OCI-LY7 (cell line): ENCODE results near the gene GJB5. TPM values are rescaled to one million over a fixed set of nuclear protein-coding genes. Genes with fewer than 3 reads are reported as not detected.

Source experiments
- BruUV-seq: library from RNA; stranded (reverse); fragments of 400-500 nt; replicated peaks from 2 replicates; lab custom pipeline; 2021; lab: Mats Ljungman, UMichigan
- CTCF ChIA-PET: fragments of 300-600 bp; sonication (Branson Sonifier 250); formaldehyde crosslinking; loops from one replicate; lab custom pipeline; 2022; ENCODE audit warnings: antibody characterized with exemption; ENCODE audit not compliant: unreplicated experiment; lab: Charles Lee
- POLR2A ChIA-PET: fragments of 300-600 bp; sonication (Branson Sonifier 250); formaldehyde crosslinking; loops from one replicate; lab custom pipeline; 2022; ENCODE audit warnings: antibody characterized with exemption; lab: Charles Lee
- DNase-seq: peaks from one replicate; pipeline ENCODE4 v3.0.0-alpha.2; 2015; ENCODE audit warnings: low spot score
- H2AFZ ChIP-seq: fragments of 200-600 bp; sonication (generic), shearing (Covaris generic); 2 replicates; pipeline ENCODE4 v1.6.1; 2014; ENCODE audit warnings: mild to moderate bottlenecking, antibody characterized with exemption, low read length, moderate library complexity
- H3K27ac ChIP-seq: fragments of 200-600 bp; sonication (generic); 2 replicates; pipeline ENCODE4 v1.5.1; 2014; ENCODE audit warnings: mixed run types, low read depth, mild to moderate bottlenecking, moderate library complexity, low read length, inconsistent platforms; ENCODE audit not compliant: poor library complexity, severe bottlenecking
- H3K36me3 ChIP-seq: fragments of 200-600 bp; sonication (generic); 2 replicates; pipeline ENCODE4 v1.6.1; 2014; ENCODE audit warnings: mild to moderate bottlenecking, antibody characterized with exemption, low read length, moderate library complexity, mixed read lengths; ENCODE audit not compliant: insufficient read depth
- H3K4me1 ChIP-seq: fragments of 200-600 bp; sonication (generic); 2 replicates; pipeline ENCODE4 v1.5.1; 2014; ENCODE audit warnings: mild to moderate bottlenecking, low read length; ENCODE audit not compliant: insufficient read depth, poor library complexity, severe bottlenecking
- H3K4me2 ChIP-seq: fragments of 200-600 bp; sonication (generic); 2 replicates; pipeline ENCODE4 v1.6.1; 2014; ENCODE audit warnings: mild to moderate bottlenecking, low read length
- H3K4me3 ChIP-seq: fragments of 200-600 bp; sonication (generic); 2 replicates; pipeline ENCODE4 v1.5.1; 2014; ENCODE audit warnings: mild to moderate bottlenecking, low read depth, low read length; ENCODE audit not compliant: poor library complexity, severe bottlenecking
- H3K79me2 ChIP-seq: fragments of 200-600 bp; sonication (generic); 2 replicates; pipeline ENCODE4 v1.6.1; 2016; ENCODE audit warnings: low read depth, mild to moderate bottlenecking, low read length, moderate library complexity, mixed read lengths; ENCODE audit not compliant: insufficient read depth
- H3K9me2 ChIP-seq: fragments of 200-600 bp; sonication (generic); 2 replicates; pipeline ENCODE4 v1.6.1; 2016; ENCODE audit warnings: mild to moderate bottlenecking, low read length, mixed read lengths; ENCODE audit not compliant: insufficient read depth
- H3K9me3 ChIP-seq: fragments of 200-600 bp; sonication (generic); 2 replicates; pipeline ENCODE4 v1.6.1; 2014; ENCODE audit warnings: mild to moderate bottlenecking, mixed run types, low read length, mixed read lengths
- H4K20me1 ChIP-seq: fragments of 200-600 bp; sonication (generic); 2 replicates; pipeline ENCODE4 v1.6.1; 2014; ENCODE audit warnings: mild to moderate bottlenecking, antibody characterized with exemption, low read length, moderate library complexity, mixed read lengths; ENCODE audit not compliant: insufficient read depth
- EZH2phosphoT487 ChIP-seq: fragments of 200-600 bp; sonication (generic); IDR thresholded peaks from 2 replicates; pipeline ENCODE4 v1.6.1; 2018; ENCODE audit warnings: low read depth, borderline replicate concordance, mild to moderate bottlenecking, mixed run types, antibody characterized with exemption, low read length, moderate library complexity, mixed read lengths
- intact Hi-C: fragments of 100-400 bp; cut with micrococcal nuclease; formaldehyde crosslinking; loops from one replicate; pipeline ENCODE4 v1.10.0; 2022; ENCODE audit not compliant: unreplicated experiment
- total RNA-seq, 2 experiments: library from RNA; depleted of rRNA in 1 of 2; stranded (reverse); fragments of >200 nt in 1 of 2; shearing (Covaris generic) in 1 of 2; gene quantifications; 2 replicates each; pipeline ENCODE4 v1.2.3, GENCODE V29; 2014 to 2022
- TF ChIP-seq, protein P1 (sequence below): fragments of 200-600 bp; sonication (generic); conservative IDR thresholded peaks from 2 replicates; pipeline ENCODE4 v1.5.1; 2014; ENCODE audit warnings: mild to moderate bottlenecking, antibody characterized with exemption, low read length, moderate library complexity, mixed read lengths

GJB5 gene
- total RNA-seq, 2 experiments from 2014 or later: not detected

DNA sequence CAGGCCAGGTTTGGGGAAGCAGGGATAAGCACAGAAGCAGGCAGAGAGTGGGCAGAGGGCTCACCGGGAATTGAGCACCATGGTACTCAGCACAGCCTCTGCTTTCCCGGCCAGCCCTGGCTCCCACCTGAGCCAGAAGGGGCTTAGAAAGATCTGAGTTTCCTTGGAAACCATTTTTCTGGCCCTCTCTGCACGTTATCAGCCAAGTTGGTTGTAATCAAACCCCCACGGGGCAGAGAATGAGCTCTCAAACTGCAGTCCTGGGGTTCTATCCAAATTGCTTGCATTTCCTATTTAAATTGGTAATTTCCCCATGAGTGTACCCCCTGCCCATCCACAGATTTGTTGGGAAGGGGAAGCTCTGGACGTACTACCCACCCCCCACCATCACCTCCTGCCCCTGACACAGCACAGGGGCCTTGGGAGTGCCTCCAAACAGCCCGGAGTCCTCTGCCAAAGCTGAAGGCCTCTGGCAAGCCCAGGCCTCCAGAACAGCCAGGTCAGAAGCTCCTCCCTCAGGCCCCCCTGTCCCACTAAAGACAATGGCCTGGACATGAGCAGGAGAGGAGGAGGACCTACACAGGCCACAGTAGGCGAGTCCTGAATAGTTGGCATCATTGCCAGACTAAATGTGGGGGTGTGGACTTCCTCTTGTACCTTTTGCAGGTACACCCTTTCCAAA is 42.7 kb upstream of the GJB5 start:
- Histone ChIP-seq H3K4me1 (no peaks in the 10 kb centered on the region), H4K20me1 (no peaks in the 10 kb centered on the region), H3K4me3 (no peak overlapping the region), H3K9me2 (no peaks in the 10 kb centered on the region), H3K27ac (no peak overlapping the region), H3K4me2 (no peak overlapping the region), H3K36me3 (no peaks in the 10 kb centered on the region), H3K79me2 (no peaks in the 10 kb centered on the region), H2AFZ (no peak overlapping the region), H3K9me3 (no peaks in the 10 kb centered on the region)
- DNase-seq: no peak
- POLR2A ChIA-PET: no interaction called here
- CTCF ChIA-PET: interaction anchor here (0.5 kb wide), 1 partner anchor 29 kb away, joined by 4 read pairs; no protein-coding TSS in a partner anchor
- TF ChIP-seq EZH2phosphoT487: no peak
- TF ChIP-seq, protein P1, sequence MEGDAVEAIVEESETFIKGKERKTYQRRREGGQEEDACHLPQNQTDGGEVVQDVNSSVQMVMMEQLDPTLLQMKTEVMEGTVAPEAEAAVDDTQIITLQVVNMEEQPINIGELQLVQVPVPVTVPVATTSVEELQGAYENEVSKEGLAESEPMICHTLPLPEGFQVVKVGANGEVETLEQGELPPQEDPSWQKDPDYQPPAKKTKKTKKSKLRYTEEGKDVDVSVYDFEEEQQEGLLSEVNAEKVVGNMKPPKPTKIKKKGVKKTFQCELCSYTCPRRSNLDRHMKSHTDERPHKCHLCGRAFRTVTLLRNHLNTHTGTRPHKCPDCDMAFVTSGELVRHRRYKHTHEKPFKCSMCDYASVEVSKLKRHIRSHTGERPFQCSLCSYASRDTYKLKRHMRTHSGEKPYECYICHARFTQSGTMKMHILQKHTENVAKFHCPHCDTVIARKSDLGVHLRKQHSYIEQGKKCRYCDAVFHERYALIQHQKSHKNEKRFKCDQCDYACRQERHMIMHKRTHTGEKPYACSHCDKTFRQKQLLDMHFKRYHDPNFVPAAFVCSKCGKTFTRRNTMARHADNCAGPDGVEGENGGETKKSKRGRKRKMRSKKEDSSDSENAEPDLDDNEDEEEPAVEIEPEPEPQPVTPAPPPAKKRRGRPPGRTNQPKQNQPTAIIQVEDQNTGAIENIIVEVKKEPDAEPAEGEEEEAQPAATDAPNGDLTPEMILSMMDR: no peak
- no TSS peak for BruUV-seq
- intact Hi-C loops: no loop called here

DNA sequence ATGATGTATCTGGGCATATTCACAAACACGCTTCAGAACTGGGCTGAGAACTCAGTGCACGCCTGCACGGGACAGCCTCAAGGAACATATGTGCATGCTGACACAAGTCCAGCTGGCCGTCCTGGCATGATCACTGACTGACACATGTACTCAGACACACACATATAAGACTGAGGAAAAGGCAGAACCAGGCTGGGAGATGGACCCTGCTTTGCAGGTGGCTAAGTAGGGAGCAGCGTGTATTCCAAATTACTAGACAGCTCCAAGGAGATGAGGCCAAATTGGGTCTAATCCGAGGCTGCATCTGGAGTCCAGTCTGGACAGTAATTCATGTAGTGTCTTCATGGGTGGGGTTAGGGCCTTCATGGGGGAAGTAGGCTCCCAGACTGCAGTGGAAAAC is 41.4 kb upstream of the GJB5 start:
- Histone ChIP-seq H3K4me3 (no peak overlapping the region), H3K27ac (no peak overlapping the region), H4K20me1 (no peaks in the 10 kb centered on the region), H3K79me2 (no peaks in the 10 kb centered on the region), H2AFZ (no peak overlapping the region), H3K9me2 (no peaks in the 10 kb centered on the region), H3K4me1 (no peaks in the 10 kb centered on the region), H3K4me2 (no peak overlapping the region), H3K36me3 (no peaks in the 10 kb centered on the region), H3K9me3 (no peaks in the 10 kb centered on the region)
- intact Hi-C loops: no loop called here
- DNase-seq: no peak
- TF ChIP-seq EZH2phosphoT487: no peak
- TF ChIP-seq, protein P1: no peak
- ChIA-PET CTCF (no interaction called here), POLR2A (no interaction called here)
- no TSS peak for BruUV-seq

DNA sequence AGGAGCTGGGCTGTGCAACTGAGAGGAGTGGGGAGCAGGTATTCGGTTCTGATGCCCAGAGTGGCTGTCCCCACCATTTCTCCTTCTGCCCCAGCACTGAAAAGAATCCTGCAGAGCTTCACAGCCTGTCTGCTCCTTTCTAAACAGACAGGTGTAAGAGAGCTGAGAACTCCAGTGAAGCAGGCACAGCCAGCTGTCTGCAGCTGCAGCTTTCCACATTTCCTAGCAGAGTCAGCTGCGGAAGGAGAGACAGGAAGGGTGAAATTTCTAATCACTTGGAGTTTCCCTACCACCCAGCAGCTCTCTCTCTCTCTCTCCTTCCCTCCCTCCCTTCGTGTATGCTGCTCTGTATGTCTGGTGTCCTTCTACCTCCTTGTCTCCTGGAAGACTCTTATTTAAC is 40.5 kb upstream of the GJB5 start:
- intact Hi-C loops: no loop called here
- CTCF ChIA-PET: no interaction called here
- POLR2A ChIA-PET: no interaction called here

More for the DNA sequence above, 40.5 kb upstream of the GJB5 start:
- no peak overlapping the region for H3K27ac ChIP-seq
- BruUV-seq: no TSS peak
- H2AFZ ChIP-seq: no peak overlapping the region
- H3K4me3 ChIP-seq: no peak overlapping the region
- H4K20me1 ChIP-seq: no peaks in the 10 kb centered on the region
- DNase-seq: no peak
- H3K36me3 ChIP-seq: no peaks in the 10 kb centered on the region
- no peaks in the 10 kb centered on the region for H3K4me1 ChIP-seq
- no peak overlapping the region for H3K4me2 ChIP-seq
- H3K9me3 ChIP-seq: no peaks in the 10 kb centered on the region
- H3K9me2 ChIP-seq: no peaks in the 10 kb centered on the region
- no peak for TF ChIP-seq EZH2phosphoT487
- TF ChIP-seq, protein P1: no peak
- no peaks in the 10 kb centered on the region for H3K79me2 ChIP-seq
